B cell (primary cell): Measurements from ENCODE around the gene NMUR1. TPM values are rescaled to one million over a fixed set of nuclear protein-coding genes. Genes with fewer than 3 reads are reported as not detected.

Experiments used
- ATAC-seq: fragments of 200-7000 bp; cut with Tn5 transposase; one replicate; pipeline ENCODE4 v1.10.0; 2021; ENCODE audit warnings: low read depth, mild to moderate bottlenecking, moderate number of reproducible peaks, moderate library complexity
- CTCF ChIA-PET: fragments of 350-600 bp; sonication (Branson Sonifier 250); formaldehyde crosslinking; loops from one replicate; lab custom pipeline; 2021; ENCODE audit warnings: antibody characterized with exemption, inconsistent platforms; lab: Charles Lee
- POLR2A ChIA-PET: fragments of 350-600 bp; sonication (Branson Sonifier 250); formaldehyde crosslinking; loops from one replicate; lab custom pipeline; 2021; ENCODE audit warnings: antibody characterized with exemption; lab: Charles Lee
- DNase-seq: peaks from one replicate; pipeline ENCODE4 v3.0.0; 2013
- H2AFZ ChIP-seq: 2 replicates; pipeline ENCODE4 v1.6.1; 2012; ENCODE audit warnings: mild to moderate bottlenecking, low read depth, low read length; ENCODE audit not compliant: insufficient read depth, poor library complexity, severe bottlenecking
- H3K27ac ChIP-seq, 2 donors: 1 replicate in 1 of 2; 2 replicates in 1 of 2; pipeline ENCODE4 v1.5.1; 2012 to 2013; ENCODE audit warnings: low read length in 2 of 2, mild to moderate bottlenecking in 2 of 2, moderate library complexity in 1 of 2
- H3K27me3 ChIP-seq, 4 experiments: fragments of 200-600 bp in 1 of 4; sonication (generic) in 1 of 4; replicated peaks in 1 of 4; 1 replicate in 2 of 4; 2 replicates in 2 of 4; pipeline versions ENCODE4 v1.6.1 to v1.7.0; 2013 to 2016; ENCODE audit warnings: low read length in 3 of 4, mild to moderate bottlenecking in 2 of 4, mixed read lengths in 1 of 4, moderate library complexity in 1 of 4; ENCODE audit not compliant: insufficient read depth in 4 of 4, control insufficient read depth in 3 of 4; ENCODE audit errors: control extremely low read depth in 1 of 4
- H3K36me3 ChIP-seq, 2 experiments: replicated peaks in 1 of 2; 1 replicate in 1 of 2; 2 replicates in 1 of 2; pipeline versions ENCODE4 v1.6.1 to v1.7.1; 2013; ENCODE audit warnings: low read length in 1 of 2; ENCODE audit not compliant: insufficient read depth in 2 of 2, control insufficient read depth in 1 of 2; ENCODE audit errors: control extremely low read depth in 1 of 2, extremely low read depth in 1 of 2
- H3K4me1 ChIP-seq, 2 donors: fragments of 200-600 bp in 1 of 2; sonication (generic) in 1 of 2; 1 replicate in 1 of 2; 2 replicates in 1 of 2; pipeline versions ENCODE4 v1.5.1 to v1.6.1; 2013 to 2017; ENCODE audit warnings: low read length in 2 of 2; ENCODE audit not compliant: control insufficient read depth in 2 of 2, insufficient read depth in 2 of 2
- H3K4me2 ChIP-seq: replicated peaks from 2 replicates; pipeline ENCODE3; 2012; ENCODE audit warnings: mild to moderate bottlenecking, low read depth, low read length; ENCODE audit not compliant: poor library complexity, severe bottlenecking
- H3K4me3 ChIP-seq, 5 experiments: fragments of 200-600 bp in 1 of 5; sonication (generic) in 1 of 5; 1 replicate in 3 of 5; 2 replicates in 2 of 5; pipeline versions ENCODE4 v1.5.1 to v1.7.0; 2011 to 2016; ENCODE audit warnings: low read length in 4 of 5, mild to moderate bottlenecking in 4 of 5, low read depth in 2 of 5, control low read depth in 1 of 5, moderate library complexity in 1 of 5; ENCODE audit not compliant: insufficient read depth in 1 of 5; ENCODE audit errors: control extremely low read depth in 1 of 5, extremely low read depth in 1 of 5
- H3K79me2 ChIP-seq: fragments of 200-600 bp; sonication (generic); one replicate; pipeline ENCODE4 v1.6.0; 2016; ENCODE audit warnings: low read length; ENCODE audit not compliant: control insufficient read depth, insufficient read depth
- H3K9ac ChIP-seq: fragments of 200-600 bp; sonication (generic); 2 replicates; pipeline ENCODE4 v1.6.1; 2017; ENCODE audit warnings: mild to moderate bottlenecking, low read length, moderate library complexity
- H3K9me3 ChIP-seq, 3 donors: one replicate each; pipeline versions ENCODE4 v1.6.1 to v1.7.1; 2013; ENCODE audit warnings: low read length in 2 of 3; ENCODE audit not compliant: control insufficient read depth in 2 of 3, insufficient read depth in 1 of 3; ENCODE audit errors: control extremely low read depth in 1 of 3
- H4K20me1 ChIP-seq: 2 replicates; pipeline ENCODE4 v1.6.0; 2012; ENCODE audit warnings: mild to moderate bottlenecking, low read length; ENCODE audit not compliant: insufficient read depth, control insufficient read depth, poor library complexity, severe bottlenecking
- H3K27ac Mint-ChIP-seq: one replicate; pipeline ENCODE4 v1.8.0; 2021; ENCODE audit warnings: mixed read lengths
- H3K27me3 Mint-ChIP-seq: one replicate; pipeline ENCODE4 v1.8.0; 2021; ENCODE audit warnings: mixed read lengths
- H3K4me1 Mint-ChIP-seq: one replicate; pipeline ENCODE4 v1.8.0; 2021; ENCODE audit warnings: mixed read lengths
- H3K4me3 Mint-ChIP-seq: one replicate; pipeline ENCODE4 v1.8.0; 2021; ENCODE audit warnings: mixed read lengths
- H3K9me3 Mint-ChIP-seq: one replicate; pipeline ENCODE4 v1.8.0; 2022; ENCODE audit warnings: mixed read lengths; ENCODE audit not compliant: insufficient read depth
- EZH2 ChIP-seq: IDR thresholded peaks from 2 replicates; pipeline ENCODE4 v1.6.1; 2012; ENCODE audit warnings: borderline replicate concordance, low read depth, mild to moderate bottlenecking, moderate library complexity, low read length; ENCODE audit not compliant: insufficient read depth, poor library complexity, severe bottlenecking
- WGBS: methylation state at CpG from one replicate; pipeline ENCODE4 v1.1.5; 2013; ENCODE audit warnings: missing lambda C conversion rate; ENCODE audit not compliant: insufficient coverage; 5-methylcytosine and 5-hydroxymethylcytosine counted together
- intact Hi-C: fragments of 100-400 bp; cut with micrococcal nuclease; formaldehyde crosslinking; loops from one replicate; pipeline ENCODE4 v1.10.0; 2022
- polyA plus RNA-seq: library from polyadenylated mRNA; depleted of rRNA; stranded (reverse); fragments of >200 nt; gene quantifications from 2 replicates; pipeline ENCODE4 v1.2.3, GENCODE V29; 2012
- total RNA-seq, 2 donors: library from RNA; stranded (reverse); fragments of 120-200 nt in 1 of 2; gene quantifications; 1 replicate in 1 of 2; 2 replicates in 1 of 2; pipeline versions ENCODE4 v1.2.3 to v1.2.4, GENCODE V29; 2013 to 2022
- TF ChIP-seq, protein P1 (sequence below): fragments of 200-600 bp; IDR thresholded peaks from one replicate; pipeline ENCODE4 v1.8.0; 2022; ENCODE audit warnings: antibody characterized with exemption, mild to moderate bottlenecking

NMUR1 gene
- total and polyA plus RNA-seq, 2 donors (not counting 1 experiment from before 2014, with no cell fraction given): 0.09 to 0.10 TPM

DNA sequence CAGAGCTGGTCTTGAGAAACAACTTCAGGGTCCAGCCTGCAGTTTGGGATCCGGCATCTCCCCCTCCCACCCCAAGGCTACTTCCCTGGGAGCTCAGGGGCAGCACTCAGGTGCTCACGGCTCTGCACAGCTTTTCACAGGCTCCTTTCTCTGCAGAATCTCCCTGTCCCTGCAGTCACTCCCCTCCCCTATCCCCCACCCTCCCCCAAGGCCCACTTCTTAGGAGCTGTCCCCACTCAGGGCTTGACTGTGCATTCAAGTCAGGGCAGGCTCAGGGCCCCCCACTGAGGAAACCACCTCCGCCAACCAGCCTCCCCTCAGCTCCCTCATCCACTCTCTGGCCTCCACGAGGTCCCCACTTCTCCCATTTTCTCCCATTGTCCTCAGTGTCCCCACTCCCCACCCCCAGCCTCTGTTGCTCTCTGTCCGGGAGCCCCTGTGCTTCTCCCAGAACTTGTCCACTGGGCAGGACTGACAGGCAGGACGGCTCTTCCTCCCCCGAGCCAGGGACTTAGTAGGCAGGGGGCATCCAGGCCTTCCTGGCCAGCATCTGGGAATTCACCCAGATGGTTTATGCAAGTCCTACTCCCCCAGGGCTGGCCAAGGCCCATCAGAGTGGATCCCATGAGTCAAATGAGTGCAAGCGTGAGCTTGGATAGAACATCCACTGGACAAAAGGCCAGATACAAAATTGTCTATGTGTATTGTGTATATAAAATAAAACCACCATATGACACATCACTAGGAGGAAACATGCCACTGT lies 7.6 kb downstream of the NMUR1 start:
- Mint-ChIP-seq H3K27ac (no peak overlapping the region), H3K4me3 (no peak overlapping the region), H3K9me3 (no peaks in the 10 kb centered on the region), H3K4me1 (peaks cover 5% of the 10 kb centered on the region), H3K27me3 (peaks cover 5% of the 10 kb centered on the region)
- Histone ChIP-seq H3K27ac (no peak overlapping the region), H3K9ac (no peak overlapping the region), H3K9me3 (peaks cover 0 to 10% (median 0%) of the 10 kb centered on the region in 3 donors), H3K79me2 (no peaks in the 10 kb centered on the region), H4K20me1 (no peaks in the 10 kb centered on the region), H3K27me3 (no peaks in the 10 kb centered on the region), H3K36me3 (no peaks in the 10 kb centered on the region), H3K4me3 (no peak overlapping the region), H3K4me1 (peaks cover 0 to 9% of the 10 kb centered on the region in 2 donors), H3K4me2 (no peak overlapping the region), H2AFZ (no peak overlapping the region)
- no peak for ATAC-seq
- DNase-seq: no peak
- whole genome bisulfite sequencing: 98% methylated on average over 6 of the region's 8 CpGs
- ChIA-PET POLR2A (interaction anchor here (0.6 kb wide), 1 partner anchor 79 kb away, joined by 4 read pairs; no protein-coding TSS in a partner anchor), CTCF (interaction anchor here (1.0 to 2.3 kb wide), 5 partner anchors 9 to 79 kb away, joined by 3 to 8 read pairs (median 3); no protein-coding TSS in a partner anchor)
- TF ChIP-seq EZH2: no peak
- TF ChIP-seq, protein P1, sequence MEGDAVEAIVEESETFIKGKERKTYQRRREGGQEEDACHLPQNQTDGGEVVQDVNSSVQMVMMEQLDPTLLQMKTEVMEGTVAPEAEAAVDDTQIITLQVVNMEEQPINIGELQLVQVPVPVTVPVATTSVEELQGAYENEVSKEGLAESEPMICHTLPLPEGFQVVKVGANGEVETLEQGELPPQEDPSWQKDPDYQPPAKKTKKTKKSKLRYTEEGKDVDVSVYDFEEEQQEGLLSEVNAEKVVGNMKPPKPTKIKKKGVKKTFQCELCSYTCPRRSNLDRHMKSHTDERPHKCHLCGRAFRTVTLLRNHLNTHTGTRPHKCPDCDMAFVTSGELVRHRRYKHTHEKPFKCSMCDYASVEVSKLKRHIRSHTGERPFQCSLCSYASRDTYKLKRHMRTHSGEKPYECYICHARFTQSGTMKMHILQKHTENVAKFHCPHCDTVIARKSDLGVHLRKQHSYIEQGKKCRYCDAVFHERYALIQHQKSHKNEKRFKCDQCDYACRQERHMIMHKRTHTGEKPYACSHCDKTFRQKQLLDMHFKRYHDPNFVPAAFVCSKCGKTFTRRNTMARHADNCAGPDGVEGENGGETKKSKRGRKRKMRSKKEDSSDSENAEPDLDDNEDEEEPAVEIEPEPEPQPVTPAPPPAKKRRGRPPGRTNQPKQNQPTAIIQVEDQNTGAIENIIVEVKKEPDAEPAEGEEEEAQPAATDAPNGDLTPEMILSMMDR: no peak
- intact Hi-C loops: no loop called here

- POLR2A ChIA-PET: no interaction called here
- no peak overlapping the region for H3K9ac ChIP-seq
- WGBS: 64% methylated on average over 3 of the region's 3 CpGs
- intact Hi-C loops: no loop called here
- no peaks in the 10 kb centered on the region for H4K20me1 ChIP-seq
- H3K4me2 ChIP-seq: no peak overlapping the region
- no peak overlapping the region for H2AFZ ChIP-seq
- no peaks in the 10 kb centered on the region for H3K79me2 ChIP-seq
- no peak overlapping the region for H3K4me3 Mint-ChIP-seq
- H3K27ac ChIP-seq: no peak overlapping the region
- TF ChIP-seq, protein P1: no peak
- no peak for TF ChIP-seq EZH2
- CTCF ChIA-PET: interaction anchor here (0.6 to 1.7 kb wide), 4 partner anchors 10 to 80 kb away, joined by 3 to 6 read pairs (median 3); no protein-coding TSS in a partner anchor
- no peak overlapping the region for H3K4me3 ChIP-seq
- ATAC-seq (no peak), DNase-seq (no peak)
- no peaks in the 10 kb centered on the region for H3K27me3 ChIP-seq
- H3K9me3 ChIP-seq: peaks cover 0 to 10% (median 0%) of the 10 kb centered on the region in 3 donors
- H3K36me3 ChIP-seq: no peaks in the 10 kb centered on the region
- H3K4me1 Mint-ChIP-seq: peaks cover 7% of the 10 kb centered on the region
- H3K9me3 Mint-ChIP-seq: no peaks in the 10 kb centered on the region
- H3K27ac Mint-ChIP-seq: no peak overlapping the region
- peaks cover 0 to 9% of the 10 kb centered on the region in 2 donors for H3K4me1 ChIP-seq
- H3K27me3 Mint-ChIP-seq: peaks cover 4% of the 10 kb centered on the region
These were observed 8.8 kb downstream of the NMUR1 start for GRCh38 chr2:231521443-231521842.
